Endothelial cell (in vitro differentiated cells): ENCODE measurements around the gene LDB2. TPM values are rescaled to one million over a fixed set of nuclear protein-coding genes. Genes with fewer than 3 reads are reported as not detected.

Source experiments
- DNase-seq: peaks from one replicate; pipeline ENCODE4 v3.0.0; 2021; ENCODE audit warnings: low spot score
- H3K27ac Mint-ChIP-seq: one replicate; pipeline ENCODE4 v1.8.0; 2021; ENCODE audit warnings: mixed read lengths, inconsistent platforms; ENCODE audit not compliant: unreplicated experiment
- H3K27me3 Mint-ChIP-seq: one replicate; pipeline ENCODE4 v1.8.0; 2021; ENCODE audit warnings: mild to moderate bottlenecking, moderate library complexity, mixed read lengths, inconsistent platforms; ENCODE audit not compliant: unreplicated experiment
- H3K36me3 Mint-ChIP-seq: one replicate; pipeline ENCODE4 v1.8.0; 2021; ENCODE audit warnings: mild to moderate bottlenecking, low read depth, mixed read lengths, inconsistent platforms; ENCODE audit not compliant: unreplicated experiment
- H3K4me1 Mint-ChIP-seq: one replicate; pipeline ENCODE4 v1.8.0; 2021; ENCODE audit warnings: mild to moderate bottlenecking, mixed read lengths, inconsistent platforms; ENCODE audit not compliant: unreplicated experiment
- H3K4me3 Mint-ChIP-seq: one replicate; pipeline ENCODE4 v1.8.0; 2021; ENCODE audit warnings: mild to moderate bottlenecking, mixed read lengths, inconsistent platforms; ENCODE audit not compliant: unreplicated experiment
- H3K9me3 Mint-ChIP-seq: one replicate; pipeline ENCODE4 v1.8.0; 2021; ENCODE audit warnings: mixed read lengths, inconsistent platforms; ENCODE audit not compliant: unreplicated experiment
- CTCF ChIP-seq: fragments of 200-600 bp; sonication (generic); IDR thresholded peaks from one replicate; pipeline ENCODE4 v1.5.0; 2021; ENCODE audit warnings: antibody characterized with exemption; ENCODE audit not compliant: unreplicated experiment
- total RNA-seq: library from RNA; stranded (reverse); fragmentation: NEBNext Ultra II Directional; extraction: Animal tissue kit (Norgen Biotek cat#: 25700); gene quantifications from one replicate; pipeline ENCODE4 v1.2.1, GENCODE V29; 2021; ENCODE audit not compliant: unreplicated experiment

LDB2 gene
- total RNA-seq, 1 donor from 2014 or later: 268 TPM

GRCh38 chr4:16777726-16778125, 120.7 kb downstream of the LDB2 start:
- no peak overlapping the region for H3K4me3 Mint-ChIP-seq
- TF ChIP-seq CTCF: no peak
- H3K4me1 Mint-ChIP-seq: peaks cover 7% of the 10 kb centered on the region
- no peaks in the 10 kb centered on the region for H3K27me3 Mint-ChIP-seq
- H3K36me3 Mint-ChIP-seq: peaks cover 36% of the 10 kb centered on the region
- H3K27ac Mint-ChIP-seq: no peak overlapping the region
- no peaks in the 10 kb centered on the region for H3K9me3 Mint-ChIP-seq
- no peak for DNase-seq

GRCh38 chr4:16775411-16776154, 122.9 kb downstream of the LDB2 start:
- no peak for TF ChIP-seq CTCF
- peaks cover 13% of the 10 kb centered on the region for H3K4me1 Mint-ChIP-seq
- no peaks in the 10 kb centered on the region for H3K9me3 Mint-ChIP-seq
- no peak for DNase-seq
- no peak overlapping the region for H3K4me3 Mint-ChIP-seq
- peaks cover 23% of the 10 kb centered on the region for H3K36me3 Mint-ChIP-seq
- H3K27me3 Mint-ChIP-seq: no peaks in the 10 kb centered on the region
- H3K27ac Mint-ChIP-seq: no peak overlapping the region

GRCh38 chr4:16772366-16772850, 126.0 kb downstream of the LDB2 start:
- TF ChIP-seq CTCF: no peak
- H3K4me3 Mint-ChIP-seq: no peak overlapping the region

GRCh38 chr4:16770710-16771285, 127.6 kb downstream of the LDB2 start:
- H3K27ac Mint-ChIP-seq: no peak overlapping the region
- no peak overlapping the region for H3K4me3 Mint-ChIP-seq
- H3K36me3 Mint-ChIP-seq: peaks cover 15% of the 10 kb centered on the region
- TF ChIP-seq CTCF: no peak
- no peak for DNase-seq
- H3K4me1 Mint-ChIP-seq: peaks cover 9% of the 10 kb centered on the region
- H3K9me3 Mint-ChIP-seq: no peaks in the 10 kb centered on the region
- no peaks in the 10 kb centered on the region for H3K27me3 Mint-ChIP-seq

More at GRCh38 chr4:16772366-16772850, 126.0 kb downstream of the LDB2 start:
- no peaks in the 10 kb centered on the region for H3K9me3 Mint-ChIP-seq
- peaks cover 9% of the 10 kb centered on the region for H3K4me1 Mint-ChIP-seq
- no peak for DNase-seq
- H3K36me3 Mint-ChIP-seq: peaks cover 18% of the 10 kb centered on the region
- no peak overlapping the region for H3K27ac Mint-ChIP-seq
- no peaks in the 10 kb centered on the region for H3K27me3 Mint-ChIP-seq

- Mint-ChIP-seq H3K4me1 (peaks cover 10% of the 10 kb centered on the region), H3K9me3 (no peaks in the 10 kb centered on the region), H3K36me3 (peaks cover 6% of the 10 kb centered on the region), H3K4me3 (no peak overlapping the region), H3K27me3 (peaks cover under 1% of the 10 kb centered on the region), H3K27ac (no peak overlapping the region)
- DNase-seq: no peak
- no peak for TF ChIP-seq CTCF
Measured at GRCh38 chr4:16767861-16768260, 130.6 kb downstream of the LDB2 start.
